K562 (cell line): Measurements from ENCODE around the gene PAFAH2. TPM values are rescaled to one million over a fixed set of nuclear protein-coding genes. Genes with fewer than 3 reads are reported as not detected.

Experiments used
- ATAC-seq: fragments of 200-7000 bp; cut with Tn5 transposase; 3 replicates; pipeline ENCODE4 v1.9.1; 2020; ENCODE audit warnings: moderate library complexity
- BruUV-seq: library from RNA; stranded (reverse); fragments of 400-500 nt; replicated peaks from 2 replicates; lab custom pipeline; 2021; lab: Mats Ljungman, UMichigan
- CTCF ChIA-PET: fragments of 300-600 bp; formaldehyde crosslinking; extraction: SDS; loops from one replicate; lab custom pipeline; 2021; ENCODE audit warnings: low intra/inter-chr PET ratio; lab: Yijun Ruan, JAX
- POLR2A ChIA-PET: fragments of 300-600, 350-650 bp; sonication (Branson Sonifier 250); formaldehyde crosslinking; extraction: SDS; loops from one replicate; lab custom pipeline; 2021; ENCODE audit warnings: antibody characterized with exemption, inconsistent platforms; lab: Yijun Ruan, JAX
- DNase-seq, 4 experiments: peaks; one replicate each; pipeline versions ENCODE4 v3.0.0 to v3.0.0-alpha.2; 2011 to 2018; ENCODE audit warnings: low spot score in 3 of 4, mixed read lengths in 3 of 4; ENCODE audit errors: extremely low read depth in 1 of 4
- FAIRE-seq: peaks from 2 replicates; lab custom pipeline; 2011; peaks lifted over from hg19 to GRCh38; lab: Jason Lieb, UNC
- H2AFZ ChIP-seq: 2 replicates; pipeline ENCODE4 v1.6.0; 2011; ENCODE audit warnings: low read depth, low read length, control low read depth, inconsistent platforms
- H3K27ac ChIP-seq: fragments of 200-600 bp; 3 replicates; pipeline ENCODE4 v1.8.0; 2011; ENCODE audit warnings: low read depth, mild to moderate bottlenecking, control low read depth, inconsistent platforms, low read length, moderate library complexity, mixed read lengths; ENCODE audit errors: extremely low read depth
- H3K27me3 ChIP-seq, 2 experiments: fragments of 300-600 bp in 1 of 2; 2 replicates in 1 of 2; 3 replicates in 1 of 2; pipeline versions ENCODE4 v1.6.0 to v1.8.0; 2011; ENCODE audit warnings: inconsistent platforms in 2 of 2, low read length in 2 of 2, mild to moderate bottlenecking in 1 of 2, mixed read lengths in 1 of 2, moderate library complexity in 1 of 2; ENCODE audit not compliant: control insufficient read depth in 2 of 2, insufficient read depth in 2 of 2
- H3K36me3 ChIP-seq: fragments of 300-600 bp; 3 replicates; pipeline ENCODE4 v1.8.0; 2011; ENCODE audit warnings: mild to moderate bottlenecking, low read length, inconsistent platforms; ENCODE audit not compliant: control insufficient read depth, insufficient read depth
- H3K4me1 ChIP-seq, 2 experiments: fragments of 200-600 bp in 1 of 2; replicated peaks in 1 of 2; 2 replicates in 1 of 2; 3 replicates in 1 of 2; pipeline versions ENCODE4 v1.5.1 to v1.8.0; 2011; ENCODE audit warnings: inconsistent platforms in 2 of 2, low read length in 2 of 2, mild to moderate bottlenecking in 1 of 2, mixed read lengths in 1 of 2, moderate library complexity in 1 of 2; ENCODE audit not compliant: control insufficient read depth in 2 of 2, insufficient read depth in 2 of 2
- H3K4me2 ChIP-seq: 2 replicates; pipeline ENCODE4 v1.6.1; 2011; ENCODE audit warnings: low read length, control low read depth, inconsistent platforms, mixed read lengths; ENCODE audit not compliant: insufficient read depth
- H3K4me3 ChIP-seq: fragments of 200-600 bp; sonication (generic), shearing (Covaris generic); 2 replicates; pipeline ENCODE4 v1.5.1; 2016; ENCODE audit warnings: control low read depth, inconsistent platforms
- H3K79me2 ChIP-seq: fragments of 200-600 bp; 3 replicates; pipeline ENCODE4 v1.8.0; 2011; ENCODE audit warnings: low read length, inconsistent platforms; ENCODE audit not compliant: control insufficient read depth, insufficient read depth
- H3K9ac ChIP-seq, 2 experiments: 2 replicates each; pipeline versions ENCODE4 v1.6.0 to v1.6.1; 2011; ENCODE audit warnings: low read depth in 2 of 2, low read length in 2 of 2, control low read depth in 1 of 2, inconsistent platforms in 1 of 2, mild to moderate bottlenecking in 1 of 2, mixed read lengths in 1 of 2; ENCODE audit not compliant: insufficient read depth in 1 of 2
- H3K9me1 ChIP-seq: one replicate; pipeline ENCODE4 v1.6.0; 2011; ENCODE audit warnings: inconsistent platforms, mild to moderate bottlenecking, low read length, moderate library complexity; ENCODE audit not compliant: control insufficient read depth, insufficient read depth
- H3K9me3 ChIP-seq: replicated peaks from 2 replicates; pipeline ENCODE4 v1.5.1; 2011; ENCODE audit warnings: low read depth, low read length, inconsistent platforms; ENCODE audit not compliant: control insufficient read depth, insufficient read depth
- H4K20me1 ChIP-seq: replicated peaks from 2 replicates; pipeline ENCODE4 v1.6.1; 2011; ENCODE audit warnings: low read length, inconsistent platforms, mixed read lengths; ENCODE audit not compliant: control insufficient read depth, insufficient read depth
- BCOR ChIP-seq: fragments of 450-650 bp; IDR thresholded peaks from 2 replicates; pipeline ENCODE4 v1.6.1; 2016
- ESRRA ChIP-seq: fragments of 450-650 bp; IDR thresholded peaks from 2 replicates; pipeline ENCODE4 v1.6.1; 2014; ENCODE audit warnings: low read depth, mild to moderate bottlenecking, moderate library complexity, borderline replicate concordance
- GTF2F1 ChIP-seq: IDR thresholded peaks from 2 replicates; pipeline ENCODE4 v1.6.1; 2011; ENCODE audit warnings: low read depth, low read length, improper control_type of control experiment
- KDM1A ChIP-seq, 2 experiments: fragments of 450-650 bp; IDR thresholded peaks; 2 replicates each; pipeline ENCODE4 v1.6.1; 2016; ENCODE audit warnings: mild to moderate bottlenecking in 2 of 2
- NBN ChIP-seq: fragments of 450-650 bp; IDR thresholded peaks from 2 replicates; pipeline ENCODE4 v1.6.1; 2016; ENCODE audit warnings: low read depth, mild to moderate bottlenecking
- RBM25 ChIP-seq: fragments of 200-400 bp; formaldehyde crosslinking; IDR thresholded peaks from 2 replicates; pipeline ENCODE4 v1.6.1; 2018; ENCODE audit warnings: low read length, low read depth, moderate library complexity; ENCODE audit not compliant: severe bottlenecking
- ZBTB40 ChIP-seq, 2 experiments: fragments of 450-650 bp in 1 of 2; sonication (generic) in 1 of 2; formaldehyde crosslinking in 1 of 2; IDR thresholded peaks; 2 replicates each; pipeline versions ENCODE4 v1.7.1 to v1.9.0; 2016 to 2022; ENCODE audit warnings: inconsistent platforms in 1 of 2, mild to moderate bottlenecking in 1 of 2, missing genetic modification reagents in 1 of 2
- WGBS: fragments of 100-300 bp; shearing (Covaris generic); methylation state at CpG from one replicate; pipeline ENCODE4 v1.1.6; 2016; ENCODE audit warnings: low coverage, mixed read lengths; ENCODE audit not compliant: insufficient coverage; ENCODE audit errors: missing lambda C conversion rate; 5-methylcytosine and 5-hydroxymethylcytosine counted together
- in situ Hi-C: fragments of 300-500 bp; cut with MboI; formaldehyde crosslinking; loops from 4 replicates; pipeline ENCODE4 v1.15.0; 2018; ENCODE audit warnings: inconsistent platforms, mixed read lengths
- intact Hi-C: fragments of 100-400 bp; cut with micrococcal nuclease; formaldehyde crosslinking; loops from 2 replicates; pipeline ENCODE4 v1.14.2; 2022
- polyA plus RNA-seq, 8 experiments: library from polyadenylated mRNA; depleted of rRNA in 4 of 8; stranded (reverse) in 5 of 8; unstranded in 3 of 8; fragments of >200 nt; fragmentation: Nextera tagmentation in 2 of 8; fragmentation: Illumina TruSeq in 1 of 8; extraction: Ambion mirVana in 2 of 8; extraction: Trizol in 1 of 8; gene quantifications; 2 replicates each; pipeline versions ENCODE4 v1.2.1 to v1.2.3, GENCODE V29; 2011 to 2014; ENCODE audit warnings: inconsistent platforms in 1 of 8, missing spikeins in 1 of 8
- total RNA-seq, 7 experiments: library from RNA; depleted of rRNA in 6 of 7; stranded (reverse); fragments of >200 nt in 6 of 7; fragmentation: Illumina TruSeq in 2 of 7; extraction: Trizol in 2 of 7; gene quantifications; 2 replicates each; pipeline versions ENCODE4 v1.2.1 to v1.2.3, GENCODE V29; 2011 to 2021; ENCODE audit warnings: low replicate concordance in 1 of 7

The PAFAH2 gene
- total and polyA plus RNA-seq, 9 of the 15 experiments (the other 6 are each of a cell fraction or from before 2014, with no cell fraction given), result 4.2 to 10.9 (median 6.8) TPM

- 64% methylated on average over 8 of the region's 8 CpGs for WGBS
- DNase-seq (no peak), FAIRE-seq (no peak), ATAC-seq (no peak)
- peaks cover 4 to 24% of the 10 kb centered on the region in 2 experiments; a peak in 4 of 5 replicates for H3K4me1 ChIP-seq
- no peaks in the 10 kb centered on the region for H3K36me3 ChIP-seq
- H3K9me1 ChIP-seq, result no peaks in the 10 kb centered on the region
- CTCF ChIA-PET, result no interaction called here
- POLR2A ChIA-PET, result interaction anchor here (0.5 to 1.9 kb wide), 5 partner anchors 12 to 1052 kb away, joined by 3 to 9 read pairs (median 4); no protein-coding TSS in a partner anchor
- no peaks in the 10 kb centered on the region for H3K9me3 ChIP-seq
- H3K27ac ChIP-seq, result no peak overlapping the region
- TF ChIP-seq BCOR, result peak; percentile 70
- TF ChIP-seq ESRRA, result peak; percentile 75; the same call in 1 of the 2 replicates
- no peak for TF ChIP-seq NBN
- peak; percentile 73 for TF ChIP-seq RBM25
- TF ChIP-seq ZBTB40 (IDR thresholded peaks at IDR 0.05), result no peak
- TF ChIP-seq ZBTB40 (CRISPR knock-in tag; IDR thresholded peaks at IDR 0.05), result peak; percentile 28; the same call in 1 of the 2 replicates
- peak; percentile 23 to 66; a peak in 3 of 4 replicates for TF ChIP-seq KDM1A (IDR thresholded peaks at IDR 0.05)
- TF ChIP-seq GTF2F1, result no peak
- intact Hi-C loops (no loop called here), in situ Hi-C loops (no loop called here)
- no peaks in the 10 kb centered on the region for H3K27me3 ChIP-seq
- no peak overlapping the region for H3K4me3 ChIP-seq
- H4K20me1 ChIP-seq, result no peaks in the 10 kb centered on the region
- H2AFZ ChIP-seq, result no peak overlapping the region
- no TSS peak for BruUV-seq
- H3K4me2 ChIP-seq, result no peak overlapping the region
- peak overlapping the region in 1 of 2 experiments; percentile 57; a peak in 2 of 4 replicates for H3K9ac ChIP-seq
- no peaks in the 10 kb centered on the region for H3K79me2 ChIP-seq
These were observed 24.5 kb upstream of the PAFAH2 start for GRCh38 chr1:26022404-26022779.
